GM23338 (cell line): ENCODE data around the gene SETX. TPM values are rescaled to one million over a fixed set of nuclear protein-coding genes. Genes with fewer than 3 reads are reported as not detected.

Experiments used
- ATAC-seq: fragments of 200-7000 bp; cut with Tn5 transposase; 3 replicates; pipeline ENCODE4 v1.9.1; 2020
- DNase-seq: peaks from one replicate; pipeline ENCODE4 v3.0.0-alpha.2; 2015; ENCODE audit warnings: low spot score
- H2AFZ ChIP-seq: fragments of 200-600 bp; sonication (generic); 2 replicates; pipeline ENCODE4 v1.8.0; 2016; ENCODE audit warnings: antibody characterized with exemption, mild to moderate bottlenecking, moderate library complexity
- H3F3A ChIP-seq: fragments of 200-600 bp; sonication (generic); replicated peaks from 2 replicates; pipeline ENCODE4 v1.8.0; 2017; ENCODE audit warnings: antibody characterized with exemption, mixed run types, low read depth
- H3K27ac ChIP-seq: fragments of 200-600 bp; sonication (generic); 2 replicates; pipeline ENCODE4 v1.6.1; 2016; ENCODE audit warnings: low read depth
- H3K27me3 ChIP-seq: fragments of 200-600 bp; sonication (generic); 2 replicates; pipeline ENCODE4 v1.8.0; 2016; ENCODE audit warnings: mild to moderate bottlenecking, mixed run types, moderate library complexity; ENCODE audit not compliant: insufficient read depth
- H3K36me3 ChIP-seq: fragments of 200-600 bp; sonication (generic); 2 replicates; pipeline ENCODE4 v1.8.0; 2016; ENCODE audit warnings: mild to moderate bottlenecking; ENCODE audit not compliant: insufficient read depth
- H3K4me1 ChIP-seq: fragments of 200-600 bp; sonication (generic); 2 replicates; pipeline ENCODE4 v1.8.0; 2016; ENCODE audit warnings: mild to moderate bottlenecking, moderate library complexity; ENCODE audit not compliant: insufficient read depth
- H3K4me2 ChIP-seq: fragments of 200-600 bp; sonication (generic); 2 replicates; pipeline ENCODE4 v1.7.1; 2017; ENCODE audit warnings: mixed run types
- H3K4me3 ChIP-seq: fragments of 200-600 bp; sonication (generic); 2 replicates; pipeline ENCODE4 v1.6.1; 2016; ENCODE audit warnings: mixed run types
- H3K79me2 ChIP-seq: fragments of 200-600 bp; sonication (generic); replicated peaks from 2 replicates; pipeline ENCODE4 v1.8.0; 2017; ENCODE audit warnings: mild to moderate bottlenecking; ENCODE audit not compliant: insufficient read depth
- H3K9me2 ChIP-seq: fragments of 200-600 bp; sonication (generic); 2 replicates; pipeline ENCODE4 v1.8.0; 2017; ENCODE audit not compliant: insufficient read depth
- H4K20me1 ChIP-seq: fragments of 200-600 bp; sonication (generic); replicated peaks from 2 replicates; pipeline ENCODE4 v1.8.0; 2017; ENCODE audit warnings: mild to moderate bottlenecking; ENCODE audit not compliant: insufficient read depth
- H3K27ac Mint-ChIP-seq: 2 replicates; pipeline ENCODE4 v1.8.0; 2020; ENCODE audit warnings: inconsistent platforms, mild to moderate bottlenecking, moderate library complexity, mixed read lengths
- H3K27me3 Mint-ChIP-seq: 3 replicates; pipeline ENCODE4 v1.8.0; 2022; ENCODE audit warnings: low read depth, mild to moderate bottlenecking, moderate library complexity, mixed read lengths, inconsistent platforms; ENCODE audit not compliant: insufficient read depth, poor library complexity
- H3K36me3 Mint-ChIP-seq: 3 replicates; pipeline ENCODE4 v1.8.0; 2021; ENCODE audit warnings: low read depth, mild to moderate bottlenecking, inconsistent platforms, moderate library complexity, mixed read lengths
- H3K4me1 Mint-ChIP-seq: 3 replicates; pipeline ENCODE4 v1.8.0; 2020; ENCODE audit warnings: mild to moderate bottlenecking, inconsistent platforms, mixed read lengths
- H3K4me3 Mint-ChIP-seq: 3 replicates; pipeline ENCODE4 v1.8.0; 2021; ENCODE audit warnings: moderate library complexity, mild to moderate bottlenecking, inconsistent platforms, mixed read lengths
- H3K9me3 Mint-ChIP-seq: 3 replicates; pipeline ENCODE4 v1.8.0; 2020; ENCODE audit warnings: moderate library complexity, mild to moderate bottlenecking, inconsistent platforms, mixed read lengths
- CREB1 ChIP-seq: fragments of 250-450 bp; sonication (Bioruptor Pico); IDR thresholded peaks from 2 replicates; pipeline ENCODE4 v1.5.0; 2020; ENCODE audit warnings: low read depth, mild to moderate bottlenecking, moderate library complexity
- EZH2phosphoT487 ChIP-seq: fragments of 200-600 bp; sonication (generic); IDR thresholded peaks from one replicate; pipeline ENCODE4 v1.8.1; 2018; ENCODE audit warnings: antibody characterized with exemption; ENCODE audit not compliant: unreplicated experiment
- JUNB ChIP-seq: IDR thresholded peaks from one replicate; pipeline ENCODE4 v1.6.1; 2016; ENCODE audit warnings: antibody characterized with exemption; ENCODE audit not compliant: unreplicated experiment
- NANOG ChIP-seq: IDR thresholded peaks from 2 replicates; pipeline ENCODE4 v1.6.1; 2016; ENCODE audit warnings: antibody characterized with exemption, borderline replicate concordance
- STAT1 ChIP-seq: IDR thresholded peaks from one replicate; pipeline ENCODE4 v1.6.1; 2016; ENCODE audit warnings: antibody characterized with exemption; ENCODE audit not compliant: unreplicated experiment
- ZNF114 ChIP-seq: fragments of 250-450 bp; sonication (Bioruptor Pico); IDR thresholded peaks from 2 replicates; pipeline ENCODE4 v1.5.0; 2020; ENCODE audit warnings: mild to moderate bottlenecking, moderate library complexity
- polyA plus RNA-seq: library from polyadenylated mRNA; unstranded; fragments of >200 nt; fragmentation: Nextera tagmentation; extraction: Ambion mirVana; gene quantifications from 2 replicates; pipeline ENCODE4 v1.2.1, GENCODE V29; 2016
- total RNA-seq: library from RNA; depleted of rRNA; stranded (reverse); fragments of >200 nt; shearing (Covaris generic); gene quantifications from 2 replicates; pipeline ENCODE4 v1.2.3, GENCODE V29; 2014
- TF ChIP-seq, protein P1 (sequence below): fragments of 250-450 bp; sonication (Bioruptor Pico); IDR thresholded peaks from 2 replicates; pipeline ENCODE4 v1.5.0; 2020; ENCODE audit warnings: mild to moderate bottlenecking, moderate library complexity
- TF ChIP-seq, protein P2 (sequence below), 2 experiments: fragments of 200-600 bp in 1 of 2; sonication (generic) in 1 of 2; conservative IDR thresholded peaks; 2 replicates each; pipeline versions ENCODE4 v1.5.1 to v1.6.1; 2016 to 2017; ENCODE audit warnings: antibody characterized with exemption in 2 of 2, low read depth in 2 of 2, mild to moderate bottlenecking in 2 of 2, moderate library complexity in 1 of 2

Gene SETX
- total and polyA plus RNA-seq, 2 experiments from 2014 or later: 17.5 to 49.9 TPM

DNA sequence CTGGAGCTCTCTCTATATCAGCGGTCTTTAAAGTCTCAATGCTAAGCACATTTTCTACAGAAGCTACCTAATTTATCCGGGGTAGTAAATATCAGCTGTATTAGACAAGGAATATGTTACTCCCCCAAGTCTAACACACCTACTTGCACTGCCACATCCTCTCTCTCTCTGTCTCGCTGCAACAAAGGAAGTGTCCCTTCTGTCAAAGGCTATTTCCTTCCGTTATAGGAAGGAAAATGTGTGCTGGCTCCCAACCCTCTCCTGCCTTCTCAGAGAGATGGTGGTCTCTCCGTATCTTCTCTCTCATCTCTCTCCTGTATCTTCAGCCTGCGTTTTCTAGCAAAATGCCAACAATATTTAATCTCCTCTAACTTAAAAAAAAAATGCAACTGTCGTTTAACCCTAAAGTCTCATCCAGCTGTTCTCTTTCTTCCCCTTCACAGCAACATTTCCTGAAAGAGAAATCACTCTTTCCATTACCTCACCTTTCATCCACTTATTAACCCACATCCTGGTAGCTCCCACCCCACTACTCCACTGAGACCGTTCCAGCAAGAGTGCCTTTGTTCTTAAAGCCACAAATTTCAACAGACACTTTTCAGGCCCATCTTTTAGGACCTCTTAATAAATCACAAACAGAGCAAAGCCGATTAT, 49.6 kb upstream of the SETX start (continued):
- TF ChIP-seq ZNF114 (no peak), NANOG (no peak)

DNA sequence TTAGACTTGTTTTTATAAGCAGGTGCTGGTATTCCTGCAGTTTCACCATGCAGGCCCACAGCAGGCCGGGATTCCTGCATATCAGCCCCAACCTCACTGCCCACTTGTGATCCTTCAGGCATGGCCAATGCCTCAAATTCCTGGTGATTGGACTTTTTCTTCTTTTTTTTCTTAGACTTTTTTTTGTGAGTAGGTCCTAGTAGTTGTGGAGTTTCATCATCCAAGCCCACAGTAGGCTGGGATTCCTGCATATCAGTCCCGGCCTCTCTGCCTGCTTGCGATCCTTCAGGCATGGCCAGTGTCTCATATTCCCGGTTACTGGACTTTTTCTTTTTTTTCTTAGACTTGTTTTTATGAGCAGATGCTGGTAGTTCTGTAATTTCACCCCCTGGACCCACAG, 47.0 kb upstream of the SETX start:
- H3K9me2 ChIP-seq: no peaks in the 10 kb centered on the region
- peaks cover 53% of the 10 kb centered on the region for H3K79me2 ChIP-seq
- Mint-ChIP-seq H3K4me1 (peaks cover 9% of the 10 kb centered on the region), H3K27ac (peak overlapping the region; percentile 72), H3K9me3 (no peaks in the 10 kb centered on the region), H3K4me3 (no peak overlapping the region), H3K27me3 (no peaks in the 10 kb centered on the region), H3K36me3 (peaks cover 59% of the 10 kb centered on the region)
- no peak overlapping the region for H3K4me2 ChIP-seq
- peaks cover 9% of the 10 kb centered on the region for H4K20me1 ChIP-seq
- DNase-seq: no peak
- H3K27ac ChIP-seq: peak overlapping the region; percentile 45; the same call in 1 of the 2 replicates
- no peak for TF ChIP-seq JUNB
- H3K4me1 ChIP-seq: peaks cover 9% of the 10 kb centered on the region
- peaks cover 34% of the 10 kb centered on the region for H3K36me3 ChIP-seq
- no peak for ATAC-seq
- H3K27me3 ChIP-seq: no peaks in the 10 kb centered on the region
- no peak overlapping the region for H3K4me3 ChIP-seq
- no peaks in the 10 kb centered on the region; the same call in 1 of the 2 replicates for H3F3A ChIP-seq
- no peak overlapping the region for H2AFZ ChIP-seq

DNA sequence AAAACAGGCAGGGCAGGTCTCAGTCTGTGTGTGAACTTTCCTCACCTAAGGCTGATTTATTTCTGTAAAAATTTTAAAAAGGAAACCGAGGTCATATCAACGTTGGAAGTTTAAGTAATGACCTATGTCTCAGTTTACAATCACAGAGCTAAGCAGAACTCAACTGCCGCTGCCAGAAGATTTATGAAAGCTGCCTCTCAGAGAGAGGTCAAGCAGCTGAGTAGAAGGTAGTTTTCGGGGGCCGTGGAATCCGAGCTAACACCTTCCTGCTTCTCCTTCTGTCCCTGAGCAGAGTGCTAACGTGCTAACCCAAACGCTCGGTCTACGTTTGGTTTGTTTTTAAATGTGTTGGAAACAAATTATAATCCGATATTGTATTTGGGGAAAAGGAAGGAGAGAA, 40.8 kb upstream of the SETX start:
- Histone ChIP-seq H3K4me3 (no peak overlapping the region), H3K9me2 (no peaks in the 10 kb centered on the region), H3K27ac (no peak overlapping the region), H4K20me1 (peaks cover 6% of the 10 kb centered on the region), H3F3A (no peaks in the 10 kb centered on the region), H3K4me1 (no peaks in the 10 kb centered on the region), H3K27me3 (no peaks in the 10 kb centered on the region), H3K36me3 (peaks cover 76% of the 10 kb centered on the region), H2AFZ (no peak overlapping the region), H3K4me2 (no peak overlapping the region), H3K79me2 (peaks cover 8% of the 10 kb centered on the region; the same call in 1 of the 2 replicates)
- peaks cover 89% of the 10 kb centered on the region for H3K36me3 Mint-ChIP-seq
- DNase-seq (no peak), ATAC-seq (no peak)
- H3K4me1 Mint-ChIP-seq: no peaks in the 10 kb centered on the region
- H3K9me3 Mint-ChIP-seq: no peaks in the 10 kb centered on the region
- no peak overlapping the region for H3K4me3 Mint-ChIP-seq
- H3K27me3 Mint-ChIP-seq: peaks cover 2% of the 10 kb centered on the region
- H3K27ac Mint-ChIP-seq: no peak overlapping the region
- TF ChIP-seq, protein P1, sequence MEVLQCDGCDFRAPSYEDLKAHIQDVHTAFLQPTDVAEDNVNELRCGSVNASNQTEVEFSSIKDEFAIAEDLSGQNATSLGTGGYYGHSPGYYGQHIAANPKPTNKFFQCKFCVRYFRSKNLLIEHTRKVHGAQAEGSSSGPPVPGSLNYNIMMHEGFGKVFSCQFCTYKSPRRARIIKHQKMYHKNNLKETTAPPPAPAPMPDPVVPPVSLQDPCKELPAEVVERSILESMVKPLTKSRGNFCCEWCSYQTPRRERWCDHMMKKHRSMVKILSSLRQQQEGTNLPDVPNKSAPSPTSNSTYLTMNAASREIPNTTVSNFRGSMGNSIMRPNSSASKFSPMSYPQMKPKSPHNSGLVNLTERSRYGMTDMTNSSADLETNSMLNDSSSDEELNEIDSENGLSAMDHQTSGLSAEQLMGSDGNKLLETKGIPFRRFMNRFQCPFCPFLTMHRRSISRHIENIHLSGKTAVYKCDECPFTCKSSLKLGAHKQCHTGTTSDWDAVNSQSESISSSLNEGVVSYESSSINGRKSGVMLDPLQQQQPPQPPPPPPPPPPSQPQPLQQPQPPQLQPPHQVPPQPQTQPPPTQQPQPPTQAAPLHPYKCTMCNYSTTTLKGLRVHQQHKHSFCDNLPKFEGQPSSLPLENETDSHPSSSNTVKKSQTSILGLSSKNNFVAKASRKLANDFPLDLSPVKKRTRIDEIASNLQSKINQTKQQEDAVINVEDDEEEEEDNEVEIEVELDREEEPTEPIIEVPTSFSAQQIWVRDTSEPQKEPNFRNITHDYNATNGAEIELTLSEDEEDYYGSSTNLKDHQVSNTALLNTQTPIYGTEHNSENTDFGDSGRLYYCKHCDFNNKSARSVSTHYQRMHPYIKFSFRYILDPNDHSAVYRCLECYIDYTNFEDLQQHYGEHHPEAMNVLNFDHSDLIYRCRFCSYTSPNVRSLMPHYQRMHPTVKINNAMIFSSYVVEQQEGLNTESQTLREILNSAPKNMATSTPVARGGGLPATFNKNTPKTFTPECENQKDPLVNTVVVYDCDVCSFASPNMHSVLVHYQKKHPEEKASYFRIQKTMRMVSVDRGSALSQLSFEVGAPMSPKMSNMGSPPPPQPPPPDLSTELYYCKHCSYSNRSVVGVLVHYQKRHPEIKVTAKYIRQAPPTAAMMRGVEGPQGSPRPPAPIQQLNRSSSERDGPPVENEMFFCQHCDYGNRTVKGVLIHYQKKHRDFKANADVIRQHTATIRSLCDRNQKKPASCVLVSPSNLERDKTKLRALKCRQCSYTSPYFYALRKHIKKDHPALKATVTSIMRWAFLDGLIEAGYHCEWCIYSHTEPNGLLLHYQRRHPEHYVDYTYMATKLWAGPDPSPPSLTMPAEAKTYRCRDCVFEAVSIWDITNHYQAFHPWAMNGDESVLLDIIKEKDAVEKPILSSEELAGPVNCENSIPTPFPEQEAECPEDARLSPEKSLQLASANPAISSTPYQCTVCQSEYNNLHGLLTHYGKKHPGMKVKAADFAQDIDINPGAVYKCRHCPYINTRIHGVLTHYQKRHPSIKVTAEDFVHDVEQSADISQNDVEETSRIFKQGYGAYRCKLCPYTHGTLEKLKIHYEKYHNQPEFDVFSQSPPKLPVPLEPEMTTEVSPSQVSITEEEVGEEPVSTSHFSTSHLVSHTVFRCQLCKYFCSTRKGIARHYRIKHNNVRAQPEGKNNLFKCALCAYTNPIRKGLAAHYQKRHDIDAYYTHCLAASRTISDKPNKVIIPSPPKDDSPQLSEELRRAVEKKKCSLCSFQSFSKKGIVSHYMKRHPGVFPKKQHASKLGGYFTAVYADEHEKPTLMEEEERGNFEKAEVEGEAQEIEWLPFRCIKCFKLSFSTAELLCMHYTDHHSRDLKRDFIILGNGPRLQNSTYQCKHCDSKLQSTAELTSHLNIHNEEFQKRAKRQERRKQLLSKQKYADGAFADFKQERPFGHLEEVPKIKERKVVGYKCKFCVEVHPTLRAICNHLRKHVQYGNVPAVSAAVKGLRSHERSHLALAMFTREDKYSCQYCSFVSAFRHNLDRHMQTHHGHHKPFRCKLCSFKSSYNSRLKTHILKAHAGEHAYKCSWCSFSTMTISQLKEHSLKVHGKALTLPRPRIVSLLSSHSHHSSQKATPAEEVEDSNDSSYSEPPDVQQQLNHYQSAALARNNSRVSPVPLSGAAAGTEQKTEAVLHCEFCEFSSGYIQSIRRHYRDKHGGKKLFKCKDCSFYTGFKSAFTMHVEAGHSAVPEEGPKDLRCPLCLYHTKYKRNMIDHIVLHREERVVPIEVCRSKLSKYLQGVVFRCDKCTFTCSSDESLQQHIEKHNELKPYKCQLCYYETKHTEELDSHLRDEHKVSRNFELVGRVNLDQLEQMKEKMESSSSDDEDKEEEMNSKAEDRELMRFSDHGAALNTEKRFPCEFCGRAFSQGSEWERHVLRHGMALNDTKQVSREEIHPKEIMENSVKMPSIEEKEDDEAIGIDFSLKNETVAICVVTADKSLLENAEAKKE (CRISPR knock-in tag): no peak
- TF ChIP-seq CREB1 (CRISPR knock-in tag): no peak
- no peak for TF ChIP-seq EZH2phosphoT487
- TF ChIP-seq STAT1: no peak
- no peak for TF ChIP-seq JUNB
- TF ChIP-seq, protein P2, sequence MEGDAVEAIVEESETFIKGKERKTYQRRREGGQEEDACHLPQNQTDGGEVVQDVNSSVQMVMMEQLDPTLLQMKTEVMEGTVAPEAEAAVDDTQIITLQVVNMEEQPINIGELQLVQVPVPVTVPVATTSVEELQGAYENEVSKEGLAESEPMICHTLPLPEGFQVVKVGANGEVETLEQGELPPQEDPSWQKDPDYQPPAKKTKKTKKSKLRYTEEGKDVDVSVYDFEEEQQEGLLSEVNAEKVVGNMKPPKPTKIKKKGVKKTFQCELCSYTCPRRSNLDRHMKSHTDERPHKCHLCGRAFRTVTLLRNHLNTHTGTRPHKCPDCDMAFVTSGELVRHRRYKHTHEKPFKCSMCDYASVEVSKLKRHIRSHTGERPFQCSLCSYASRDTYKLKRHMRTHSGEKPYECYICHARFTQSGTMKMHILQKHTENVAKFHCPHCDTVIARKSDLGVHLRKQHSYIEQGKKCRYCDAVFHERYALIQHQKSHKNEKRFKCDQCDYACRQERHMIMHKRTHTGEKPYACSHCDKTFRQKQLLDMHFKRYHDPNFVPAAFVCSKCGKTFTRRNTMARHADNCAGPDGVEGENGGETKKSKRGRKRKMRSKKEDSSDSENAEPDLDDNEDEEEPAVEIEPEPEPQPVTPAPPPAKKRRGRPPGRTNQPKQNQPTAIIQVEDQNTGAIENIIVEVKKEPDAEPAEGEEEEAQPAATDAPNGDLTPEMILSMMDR (conservative IDR thresholded peaks at IDR 0.05; ENCODE audit: low read depth in 2 of 2): no peak
